ENCODE results near the gene NUMBL.
"Not testable (repeated sequence)": the region's sequence is repeated elsewhere in the genome, so short reads cannot be mapped to it uniquely, and the experiment has no call there.

NUMBL gene

DNA sequence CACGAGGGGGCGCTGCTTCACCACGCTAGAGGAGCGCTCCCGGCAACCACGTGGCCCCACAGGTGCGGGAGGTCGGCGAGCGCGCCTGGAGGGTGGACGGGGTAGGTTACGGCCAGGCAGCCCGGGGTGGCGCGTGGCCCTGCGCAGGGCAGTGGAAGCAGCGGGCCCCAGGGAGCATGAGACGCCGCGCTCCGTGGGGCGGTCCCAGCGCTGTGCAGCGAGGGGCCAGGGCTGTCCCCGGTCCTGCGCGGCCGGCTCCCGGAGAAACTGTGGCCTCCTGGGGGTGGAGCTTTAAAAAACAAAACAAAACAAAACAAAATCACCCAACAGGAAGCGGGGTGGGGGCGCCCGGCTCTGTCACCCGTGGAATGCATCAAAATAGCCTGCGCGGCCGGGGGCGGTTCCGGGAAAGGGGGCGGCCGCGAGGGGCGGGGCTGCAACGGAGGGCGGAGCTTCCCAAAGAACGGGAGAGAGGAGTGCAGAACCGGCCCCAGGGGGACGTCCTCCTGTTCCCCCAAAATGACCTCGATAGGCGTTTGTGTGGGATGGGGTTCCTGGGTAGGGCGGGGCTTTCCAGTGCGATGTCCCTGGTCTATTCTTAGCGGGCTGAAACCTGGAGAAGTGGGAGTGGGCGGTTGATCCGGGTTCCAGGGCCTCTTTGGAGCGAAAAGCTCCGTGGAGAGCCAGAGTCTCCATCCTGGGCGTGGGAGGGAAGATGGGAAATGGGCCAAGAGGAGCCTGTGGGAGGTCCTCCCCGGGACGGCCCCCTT lies 27.3 kb downstream of the NUMBL start:
- peaks cover 7% of the 10 kb centered on the region for H3K36me3 Mint-ChIP-seq (ENCODE audit: low read depth)
- H3K9me3 Mint-ChIP-seq: no peaks in the 10 kb centered on the region
- TF ChIP-seq, protein P1, sequence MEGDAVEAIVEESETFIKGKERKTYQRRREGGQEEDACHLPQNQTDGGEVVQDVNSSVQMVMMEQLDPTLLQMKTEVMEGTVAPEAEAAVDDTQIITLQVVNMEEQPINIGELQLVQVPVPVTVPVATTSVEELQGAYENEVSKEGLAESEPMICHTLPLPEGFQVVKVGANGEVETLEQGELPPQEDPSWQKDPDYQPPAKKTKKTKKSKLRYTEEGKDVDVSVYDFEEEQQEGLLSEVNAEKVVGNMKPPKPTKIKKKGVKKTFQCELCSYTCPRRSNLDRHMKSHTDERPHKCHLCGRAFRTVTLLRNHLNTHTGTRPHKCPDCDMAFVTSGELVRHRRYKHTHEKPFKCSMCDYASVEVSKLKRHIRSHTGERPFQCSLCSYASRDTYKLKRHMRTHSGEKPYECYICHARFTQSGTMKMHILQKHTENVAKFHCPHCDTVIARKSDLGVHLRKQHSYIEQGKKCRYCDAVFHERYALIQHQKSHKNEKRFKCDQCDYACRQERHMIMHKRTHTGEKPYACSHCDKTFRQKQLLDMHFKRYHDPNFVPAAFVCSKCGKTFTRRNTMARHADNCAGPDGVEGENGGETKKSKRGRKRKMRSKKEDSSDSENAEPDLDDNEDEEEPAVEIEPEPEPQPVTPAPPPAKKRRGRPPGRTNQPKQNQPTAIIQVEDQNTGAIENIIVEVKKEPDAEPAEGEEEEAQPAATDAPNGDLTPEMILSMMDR (IDR thresholded peaks at IDR 0.05; ENCODE audit: unreplicated experiment in 3 of 3): peak; percentile 98 to 99 (median 99)
- H3K27me3 Mint-ChIP-seq (ENCODE audit: low read depth): peaks cover 8% of the 10 kb centered on the region
- H3K4me3 Mint-ChIP-seq: peak overlapping the region; percentile 82 to 86 (median 82)
- peak overlapping the region; percentile 96 to 98 (median 98) for H3K27ac Mint-ChIP-seq
- H3K4me1 Mint-ChIP-seq: peaks cover 9% of the 10 kb centered on the region

DNA sequence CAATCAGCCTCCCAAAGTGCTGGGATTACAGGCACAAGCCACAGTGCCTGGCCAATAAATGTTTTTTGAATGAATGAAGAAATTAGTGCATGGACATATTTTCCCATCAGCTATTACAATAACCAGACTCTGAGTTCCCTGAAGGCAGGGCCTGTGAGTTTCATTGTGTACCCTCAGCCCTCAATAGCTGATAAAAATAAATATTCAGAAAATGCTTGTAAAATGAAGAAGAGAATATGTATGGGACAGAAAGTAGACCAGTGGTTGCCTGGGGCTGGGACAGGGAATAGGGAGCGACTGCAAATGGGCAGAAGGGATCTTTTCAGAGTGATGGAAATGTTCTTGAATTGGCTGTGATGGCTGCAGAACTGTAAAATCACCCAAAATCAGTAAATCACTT lies 28.8 kb downstream of the NUMBL start:
- peaks cover 1% of the 10 kb centered on the region for H3K36me3 Mint-ChIP-seq (ENCODE audit: low read depth)
- no peaks in the 10 kb centered on the region for H3K9me3 Mint-ChIP-seq
- peak overlapping the region; percentile 40 to 65 (median 55) for H3K4me3 Mint-ChIP-seq
- TF ChIP-seq, protein P1 (IDR thresholded peaks at IDR 0.05; ENCODE audit: unreplicated experiment in 3 of 3): no peak
- H3K27me3 Mint-ChIP-seq (ENCODE audit: low read depth): peaks cover 8% of the 10 kb centered on the region
- peaks cover 15% of the 10 kb centered on the region for H3K4me1 Mint-ChIP-seq
- peak overlapping the region in 1 of 3 experiments; percentile 63 for H3K27ac Mint-ChIP-seq

DNA sequence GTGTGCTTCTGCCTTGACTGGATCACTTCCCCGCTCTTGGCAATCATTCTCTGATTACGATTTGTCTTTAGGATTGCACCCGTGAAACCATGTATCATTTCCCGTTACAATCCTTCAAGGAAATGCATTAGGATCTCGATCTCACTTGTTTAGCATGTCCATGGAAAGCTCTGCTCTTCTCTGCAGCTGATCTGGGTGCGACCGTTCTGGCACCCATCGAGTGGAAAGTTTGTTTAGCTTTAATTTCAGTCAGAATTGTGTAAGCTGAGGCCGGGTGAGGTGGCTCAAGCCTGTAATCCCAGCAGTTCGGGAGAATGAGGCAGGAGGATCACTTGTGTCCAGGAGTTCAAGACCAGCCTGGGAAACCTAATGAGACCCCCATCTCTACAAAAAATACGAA lies 30.9 kb downstream of the NUMBL start:
- H3K4me3 Mint-ChIP-seq: no peak overlapping the region
- H3K9me3 Mint-ChIP-seq: no peaks in the 10 kb centered on the region
- TF ChIP-seq, protein P1 (IDR thresholded peaks at IDR 0.05; ENCODE audit: unreplicated experiment in 3 of 3): no peak
- peaks cover 17% of the 10 kb centered on the region for H3K4me1 Mint-ChIP-seq
- H3K27ac Mint-ChIP-seq: no peak overlapping the region
- peaks cover 8% of the 10 kb centered on the region for H3K27me3 Mint-ChIP-seq (ENCODE audit: low read depth)
- H3K36me3 Mint-ChIP-seq (ENCODE audit: low read depth): no peaks in the 10 kb centered on the region

DNA sequence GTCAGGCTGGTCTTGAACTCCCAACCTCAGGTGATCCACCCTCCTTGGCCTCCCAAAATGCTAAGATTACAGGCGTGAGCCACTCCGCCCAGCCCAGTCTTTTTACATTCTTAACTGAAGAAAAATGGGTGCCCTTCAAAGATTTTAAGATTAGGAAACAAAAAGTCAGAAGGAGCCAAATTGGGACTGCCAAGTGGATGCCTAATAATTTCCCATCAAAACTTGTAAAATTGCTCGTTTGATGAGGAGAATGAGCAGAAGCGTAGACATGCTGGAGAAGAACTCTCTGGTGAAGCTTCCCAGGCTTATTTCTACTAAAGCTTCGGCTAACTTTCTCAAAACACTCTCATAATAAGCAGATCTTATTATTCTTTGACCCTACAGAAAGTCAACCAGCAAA lies 31.3 kb downstream of the NUMBL start:
- Mint-ChIP-seq H3K4me1 (peaks cover 17% of the 10 kb centered on the region), H3K4me3 (no peak overlapping the region), H3K27ac (no peak overlapping the region), H3K36me3 (ENCODE audit: low read depth) (no peaks in the 10 kb centered on the region), H3K9me3 (no peaks in the 10 kb centered on the region), H3K27me3 (ENCODE audit: low read depth) (peaks cover 8% of the 10 kb centered on the region)
- TF ChIP-seq, protein P1 (IDR thresholded peaks at IDR 0.05; ENCODE audit: unreplicated experiment in 3 of 3): no peak

DNA sequence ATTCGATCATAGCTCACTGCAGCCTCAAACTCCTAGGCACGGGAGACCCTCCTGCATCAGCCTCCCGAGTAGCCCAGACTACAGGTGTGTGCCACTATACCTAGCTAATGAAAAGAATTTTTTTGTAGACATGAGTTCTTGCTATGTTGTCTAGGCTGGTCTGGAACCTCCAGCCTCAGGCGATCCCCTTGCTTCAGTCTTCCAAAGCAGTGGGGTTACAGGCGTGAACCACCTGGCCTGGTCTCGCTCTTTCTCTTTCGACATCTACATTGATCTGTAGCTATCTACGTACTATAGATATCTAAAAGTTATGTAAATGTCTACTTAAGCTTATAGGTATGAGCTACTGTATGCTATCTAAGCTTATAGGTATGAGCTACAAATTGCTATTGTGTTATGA lies 32.4 kb downstream of the NUMBL start:
- Mint-ChIP-seq H3K27ac (no peak overlapping the region), H3K27me3 (ENCODE audit: low read depth) (peaks cover 4% of the 10 kb centered on the region), H3K4me1 (peaks cover 8% of the 10 kb centered on the region), H3K9me3 (no peaks in the 10 kb centered on the region), H3K4me3 (no peak overlapping the region), H3K36me3 (ENCODE audit: low read depth) (no peaks in the 10 kb centered on the region)
- TF ChIP-seq, protein P1 (IDR thresholded peaks at IDR 0.05; ENCODE audit: unreplicated experiment in 3 of 3): no peak

DNA sequence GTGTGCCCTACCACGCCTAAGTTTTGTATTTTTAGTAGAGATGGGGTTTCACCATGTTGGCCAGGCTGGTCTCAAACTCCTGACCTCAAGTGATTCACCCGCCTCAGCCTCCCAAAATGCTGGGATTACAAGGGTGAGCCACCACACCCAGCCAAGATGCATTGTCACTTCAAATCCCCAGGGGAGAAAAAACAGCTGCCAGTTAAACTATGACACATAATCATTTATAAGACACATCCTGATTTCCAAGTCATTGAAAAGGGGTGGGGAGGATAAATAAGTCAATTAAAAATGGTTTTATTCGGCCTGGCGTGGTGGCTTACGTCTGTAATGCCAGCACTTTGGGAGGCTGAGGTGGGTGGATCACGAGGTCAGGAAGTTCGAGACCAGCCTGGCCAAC lies 34.8 kb downstream of the NUMBL start:
- not testable (repeated sequence) for H3K27me3 Mint-ChIP-seq (ENCODE audit: low read depth); H3K4me3 Mint-ChIP-seq; H3K36me3 Mint-ChIP-seq (ENCODE audit: low read depth); H3K9me3 Mint-ChIP-seq; H3K27ac Mint-ChIP-seq
- H3K4me1 Mint-ChIP-seq: peaks cover 17% of the 10 kb centered on the region

DNA sequence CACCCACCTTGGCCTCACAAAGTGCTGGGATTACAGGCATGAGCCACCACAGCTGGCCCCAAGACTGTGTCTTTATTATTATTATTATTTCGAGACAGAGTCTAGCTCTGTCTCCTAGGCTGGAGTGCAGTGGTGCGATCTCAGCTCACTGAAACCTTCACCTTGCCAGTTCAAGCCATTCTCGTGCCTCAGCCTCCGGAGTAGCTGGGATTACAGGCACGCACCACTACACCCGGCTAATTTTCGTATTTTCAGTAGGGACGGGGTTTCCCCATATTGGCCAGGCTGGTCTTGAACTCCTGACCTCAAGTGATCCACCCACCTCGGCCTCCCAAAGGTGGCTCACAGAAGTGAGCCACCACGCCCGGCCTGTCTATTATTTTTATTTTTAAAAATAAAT lies 38.1 kb downstream of the NUMBL start:
- not testable (repeated sequence) for H3K27ac Mint-ChIP-seq; H3K9me3 Mint-ChIP-seq; H3K36me3 Mint-ChIP-seq (ENCODE audit: low read depth); H3K4me3 Mint-ChIP-seq; H3K27me3 Mint-ChIP-seq (ENCODE audit: low read depth)
- peaks cover 24% of the 10 kb centered on the region for H3K4me1 Mint-ChIP-seq

Data from nephron (organoid).